ENCODE measurements around the gene AMPD1.

The AMPD1 gene

DNA sequence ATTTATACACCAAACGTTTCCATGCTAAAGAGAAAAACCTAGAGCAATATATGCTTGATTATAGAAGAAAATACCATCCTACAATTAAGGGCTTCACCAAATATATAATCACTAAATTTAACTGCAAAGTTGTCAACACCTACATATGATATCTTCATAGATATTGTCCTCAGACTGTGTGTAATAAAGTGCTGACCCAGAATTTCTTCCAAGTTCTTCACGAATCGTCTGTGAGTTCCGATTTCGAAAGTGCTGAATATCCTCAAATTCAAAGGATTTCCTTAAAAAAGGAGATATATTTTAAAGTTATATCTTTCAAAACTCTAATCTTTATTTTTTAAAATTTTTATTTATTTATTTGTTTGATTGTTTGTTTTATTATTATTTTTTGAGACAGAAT, 72.0 kb downstream of the AMPD1 start:
- no peak for DNase-seq (ENCODE audit: low read depth)
- TF ChIP-seq, protein P1, sequence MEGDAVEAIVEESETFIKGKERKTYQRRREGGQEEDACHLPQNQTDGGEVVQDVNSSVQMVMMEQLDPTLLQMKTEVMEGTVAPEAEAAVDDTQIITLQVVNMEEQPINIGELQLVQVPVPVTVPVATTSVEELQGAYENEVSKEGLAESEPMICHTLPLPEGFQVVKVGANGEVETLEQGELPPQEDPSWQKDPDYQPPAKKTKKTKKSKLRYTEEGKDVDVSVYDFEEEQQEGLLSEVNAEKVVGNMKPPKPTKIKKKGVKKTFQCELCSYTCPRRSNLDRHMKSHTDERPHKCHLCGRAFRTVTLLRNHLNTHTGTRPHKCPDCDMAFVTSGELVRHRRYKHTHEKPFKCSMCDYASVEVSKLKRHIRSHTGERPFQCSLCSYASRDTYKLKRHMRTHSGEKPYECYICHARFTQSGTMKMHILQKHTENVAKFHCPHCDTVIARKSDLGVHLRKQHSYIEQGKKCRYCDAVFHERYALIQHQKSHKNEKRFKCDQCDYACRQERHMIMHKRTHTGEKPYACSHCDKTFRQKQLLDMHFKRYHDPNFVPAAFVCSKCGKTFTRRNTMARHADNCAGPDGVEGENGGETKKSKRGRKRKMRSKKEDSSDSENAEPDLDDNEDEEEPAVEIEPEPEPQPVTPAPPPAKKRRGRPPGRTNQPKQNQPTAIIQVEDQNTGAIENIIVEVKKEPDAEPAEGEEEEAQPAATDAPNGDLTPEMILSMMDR (IDR thresholded peaks at IDR 0.05; ENCODE audit: low read depth, low read length): no peak
- TF ChIP-seq POLR2A (IDR thresholded peaks at IDR 0.05; ENCODE audit: extremely low read depth, insufficient read length) (no peak), MYC (IDR thresholded peaks at IDR 0.05; ENCODE audit: low read depth, low read length) (no peak)
- TF ChIP-seq, protein P2, sequence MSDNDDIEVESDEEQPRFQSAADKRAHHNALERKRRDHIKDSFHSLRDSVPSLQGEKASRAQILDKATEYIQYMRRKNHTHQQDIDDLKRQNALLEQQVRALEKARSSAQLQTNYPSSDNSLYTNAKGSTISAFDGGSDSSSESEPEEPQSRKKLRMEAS (IDR thresholded peaks at IDR 0.05; ENCODE audit: low read depth, low read length): no peak
- no peak overlapping the region for H3K4me3 ChIP-seq (ENCODE audit: low read depth, low read length)
